HEK293 (cell line): Measurements from ENCODE around the gene CSHL1.
"Not testable (repeated sequence)": the region's sequence is repeated elsewhere in the genome, so short reads cannot be mapped to it uniquely, and the experiment has no call there.

ENCODE experiments used
- ZFHX2 ChIP-seq: fragments of 450-650 bp; formaldehyde crosslinking; conservative IDR thresholded peaks from 2 replicates; pipeline ENCODE4 v1.5.1; 2016; ENCODE audit warnings: missing biosample characterization, missing genetic modification characterization
- ZNF140 ChIP-seq: fragments of 450-650 bp; formaldehyde crosslinking; IDR thresholded peaks from 2 replicates; pipeline ENCODE4 v1.5.1; 2016; ENCODE audit warnings: missing biosample characterization, missing genetic modification characterization
- ZNF274 ChIP-seq, 2 experiments: fragments of 200-500 bp in 1 of 2; fragments of 450-650 bp in 1 of 2; sonication (Bioruptor generic) in 1 of 2; formaldehyde crosslinking in 1 of 2; IDR thresholded peaks; 2 replicates each; pipeline versions ENCODE4 v1.5.1 to v1.6.1; 2014 to 2016; ENCODE audit warnings: borderline replicate concordance in 1 of 2, inconsistent platforms in 1 of 2, low read length in 1 of 2, missing biosample characterization in 1 of 2, missing genetic modification characterization in 1 of 2
- ZSCAN18 ChIP-seq: fragments of 450-650 bp; formaldehyde crosslinking; IDR thresholded peaks from 2 replicates; pipeline ENCODE4 v1.5.1; 2016; ENCODE audit warnings: missing biosample characterization, missing genetic modification characterization
- TF ChIP-seq, protein P1 (sequence below): fragments of 450-650 bp; formaldehyde crosslinking; IDR thresholded peaks from 2 replicates; pipeline ENCODE4 v1.5.1; 2016; ENCODE audit warnings: missing biosample characterization, missing genetic modification characterization
- TF ChIP-seq, protein P2 (sequence below): fragments of 450-650 bp; IDR thresholded peaks from 2 replicates; pipeline ENCODE4 v1.5.1; 2018; ENCODE audit warnings: missing biosample characterization, missing genetic modification characterization
- TF ChIP-seq, protein P3 (sequence below): fragments of 450-650 bp; formaldehyde crosslinking; IDR thresholded peaks from 2 replicates; pipeline ENCODE4 v1.5.1; 2016; ENCODE audit warnings: missing biosample characterization, missing genetic modification characterization
- TF ChIP-seq, protein P4 (sequence below): fragments of 450-650 bp; formaldehyde crosslinking; IDR thresholded peaks from 2 replicates; pipeline ENCODE4 v1.5.1; 2016; ENCODE audit warnings: missing biosample characterization, missing genetic modification characterization

- TF ChIP-seq, protein P1, sequence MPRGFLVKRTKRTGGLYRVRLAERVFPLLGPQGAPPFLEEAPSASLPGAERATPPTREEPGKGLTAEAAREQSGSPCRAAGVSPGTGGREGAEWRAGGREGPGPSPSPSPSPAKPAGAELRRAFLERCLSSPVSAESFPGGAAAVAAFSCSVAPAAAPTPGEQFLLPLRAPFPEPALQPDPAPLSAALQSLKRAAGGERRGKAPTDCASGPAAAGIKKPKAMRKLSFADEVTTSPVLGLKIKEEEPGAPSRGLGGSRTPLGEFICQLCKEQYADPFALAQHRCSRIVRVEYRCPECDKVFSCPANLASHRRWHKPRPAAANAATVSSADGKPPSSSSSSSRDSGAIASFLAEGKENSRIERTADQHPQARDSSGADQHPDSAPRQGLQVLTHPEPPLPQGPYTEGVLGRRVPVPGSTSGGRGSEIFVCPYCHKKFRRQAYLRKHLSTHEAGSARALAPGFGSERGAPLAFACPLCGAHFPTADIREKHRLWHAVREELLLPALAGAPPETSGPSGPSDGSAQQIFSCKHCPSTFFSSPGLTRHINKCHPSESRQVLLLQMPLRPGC (tag by site-specific recombination): not testable (repeated sequence)
- TF ChIP-seq, protein P2, sequence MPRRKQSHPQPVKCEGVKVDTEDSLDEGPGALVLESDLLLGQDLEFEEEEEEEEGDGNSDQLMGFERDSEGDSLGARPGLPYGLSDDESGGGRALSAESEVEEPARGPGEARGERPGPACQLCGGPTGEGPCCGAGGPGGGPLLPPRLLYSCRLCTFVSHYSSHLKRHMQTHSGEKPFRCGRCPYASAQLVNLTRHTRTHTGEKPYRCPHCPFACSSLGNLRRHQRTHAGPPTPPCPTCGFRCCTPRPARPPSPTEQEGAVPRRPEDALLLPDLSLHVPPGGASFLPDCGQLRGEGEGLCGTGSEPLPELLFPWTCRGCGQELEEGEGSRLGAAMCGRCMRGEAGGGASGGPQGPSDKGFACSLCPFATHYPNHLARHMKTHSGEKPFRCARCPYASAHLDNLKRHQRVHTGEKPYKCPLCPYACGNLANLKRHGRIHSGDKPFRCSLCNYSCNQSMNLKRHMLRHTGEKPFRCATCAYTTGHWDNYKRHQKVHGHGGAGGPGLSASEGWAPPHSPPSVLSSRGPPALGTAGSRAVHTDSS (tag by site-specific recombination): not testable (repeated sequence)
- TF ChIP-seq ZNF274 (IDR thresholded peaks at IDR 0.05; ENCODE audit: low read length); ZNF274 (tag by site-specific recombination; IDR thresholded peaks at IDR 0.05; ENCODE audit: borderline replicate concordance); ZFHX2; ZNF140 (tag by site-specific recombination); ZSCAN18 (tag by site-specific recombination): not testable (repeated sequence)
- TF ChIP-seq, protein P3, sequence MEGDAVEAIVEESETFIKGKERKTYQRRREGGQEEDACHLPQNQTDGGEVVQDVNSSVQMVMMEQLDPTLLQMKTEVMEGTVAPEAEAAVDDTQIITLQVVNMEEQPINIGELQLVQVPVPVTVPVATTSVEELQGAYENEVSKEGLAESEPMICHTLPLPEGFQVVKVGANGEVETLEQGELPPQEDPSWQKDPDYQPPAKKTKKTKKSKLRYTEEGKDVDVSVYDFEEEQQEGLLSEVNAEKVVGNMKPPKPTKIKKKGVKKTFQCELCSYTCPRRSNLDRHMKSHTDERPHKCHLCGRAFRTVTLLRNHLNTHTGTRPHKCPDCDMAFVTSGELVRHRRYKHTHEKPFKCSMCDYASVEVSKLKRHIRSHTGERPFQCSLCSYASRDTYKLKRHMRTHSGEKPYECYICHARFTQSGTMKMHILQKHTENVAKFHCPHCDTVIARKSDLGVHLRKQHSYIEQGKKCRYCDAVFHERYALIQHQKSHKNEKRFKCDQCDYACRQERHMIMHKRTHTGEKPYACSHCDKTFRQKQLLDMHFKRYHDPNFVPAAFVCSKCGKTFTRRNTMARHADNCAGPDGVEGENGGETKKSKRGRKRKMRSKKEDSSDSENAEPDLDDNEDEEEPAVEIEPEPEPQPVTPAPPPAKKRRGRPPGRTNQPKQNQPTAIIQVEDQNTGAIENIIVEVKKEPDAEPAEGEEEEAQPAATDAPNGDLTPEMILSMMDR (tag by site-specific recombination): not testable (repeated sequence)
- TF ChIP-seq, protein P4, sequence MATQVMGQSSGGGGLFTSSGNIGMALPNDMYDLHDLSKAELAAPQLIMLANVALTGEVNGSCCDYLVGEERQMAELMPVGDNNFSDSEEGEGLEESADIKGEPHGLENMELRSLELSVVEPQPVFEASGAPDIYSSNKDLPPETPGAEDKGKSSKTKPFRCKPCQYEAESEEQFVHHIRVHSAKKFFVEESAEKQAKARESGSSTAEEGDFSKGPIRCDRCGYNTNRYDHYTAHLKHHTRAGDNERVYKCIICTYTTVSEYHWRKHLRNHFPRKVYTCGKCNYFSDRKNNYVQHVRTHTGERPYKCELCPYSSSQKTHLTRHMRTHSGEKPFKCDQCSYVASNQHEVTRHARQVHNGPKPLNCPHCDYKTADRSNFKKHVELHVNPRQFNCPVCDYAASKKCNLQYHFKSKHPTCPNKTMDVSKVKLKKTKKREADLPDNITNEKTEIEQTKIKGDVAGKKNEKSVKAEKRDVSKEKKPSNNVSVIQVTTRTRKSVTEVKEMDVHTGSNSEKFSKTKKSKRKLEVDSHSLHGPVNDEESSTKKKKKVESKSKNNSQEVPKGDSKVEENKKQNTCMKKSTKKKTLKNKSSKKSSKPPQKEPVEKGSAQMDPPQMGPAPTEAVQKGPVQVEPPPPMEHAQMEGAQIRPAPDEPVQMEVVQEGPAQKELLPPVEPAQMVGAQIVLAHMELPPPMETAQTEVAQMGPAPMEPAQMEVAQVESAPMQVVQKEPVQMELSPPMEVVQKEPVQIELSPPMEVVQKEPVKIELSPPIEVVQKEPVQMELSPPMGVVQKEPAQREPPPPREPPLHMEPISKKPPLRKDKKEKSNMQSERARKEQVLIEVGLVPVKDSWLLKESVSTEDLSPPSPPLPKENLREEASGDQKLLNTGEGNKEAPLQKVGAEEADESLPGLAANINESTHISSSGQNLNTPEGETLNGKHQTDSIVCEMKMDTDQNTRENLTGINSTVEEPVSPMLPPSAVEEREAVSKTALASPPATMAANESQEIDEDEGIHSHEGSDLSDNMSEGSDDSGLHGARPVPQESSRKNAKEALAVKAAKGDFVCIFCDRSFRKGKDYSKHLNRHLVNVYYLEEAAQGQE (tag by site-specific recombination): not testable (repeated sequence)
Observed at GRCh38 chr17:63920779-63921178, 9.7 kb upstream of the CSHL1 start.
